Superior temporal gyrus (tissue), 1 donor: ENCODE measurements around the gene CCDC170.

Experiments
- DNase-seq: peaks from one replicate; pipeline ENCODE4 v3.0.0-alpha.2; 2016; ENCODE audit errors: extremely low spot score

CCDC170 gene

GRCh38 chr6:151546941-151547659 is 53.3 kb downstream of the CCDC170 start:
- DNase-seq = no peak

- DNase-seq = no peak
Measured at GRCh38 chr6:151548201-151548600, 54.4 kb downstream of the CCDC170 start.

GRCh38 chr6:151549790-151550189 is 56.0 kb downstream of the CCDC170 start:
- no peak for DNase-seq

- DNase-seq = no peak
Measured at GRCh38 chr6:151550618-151551017, 56.8 kb downstream of the CCDC170 start.

GRCh38 chr6:151551223-151551857 is 57.5 kb downstream of the CCDC170 start:
- no peak for DNase-seq

GRCh38 chr6:151553416-151554165 is 59.8 kb downstream of the CCDC170 start:
- no peak for DNase-seq

GRCh38 chr6:151561238-151561637 is 67.4 kb downstream of the CCDC170 start:
- DNase-seq = no peak

- no peak for DNase-seq
Measured at GRCh38 chr6:151564654-151565053, 70.8 kb downstream of the CCDC170 start.

- no peak for DNase-seq
Measured at GRCh38 chr6:151565940-151566339, 72.1 kb downstream of the CCDC170 start.

GRCh38 chr6:151566557-151566956 is 72.7 kb downstream of the CCDC170 start:
- no peak for DNase-seq

GRCh38 chr6:151576633-151577032 is 82.8 kb downstream of the CCDC170 start:
- DNase-seq = peak; percentile 26

- DNase-seq = no peak
Measured at GRCh38 chr6:151577257-151577656, 83.4 kb downstream of the CCDC170 start.

GRCh38 chr6:151585741-151586140 is 91.9 kb downstream of the CCDC170 start:
- no peak for DNase-seq

- no peak for DNase-seq
Measured at GRCh38 chr6:151589667-151590066, 95.8 kb downstream of the CCDC170 start.

GRCh38 chr6:151590742-151591141 is 96.9 kb downstream of the CCDC170 start:
- no peak for DNase-seq

GRCh38 chr6:151592449-151593159 is 98.8 kb downstream of the CCDC170 start:
- DNase-seq = no peak

- no peak for DNase-seq
Measured at GRCh38 chr6:151609146-151609902, 115.5 kb downstream of the CCDC170 start.

- no peak for DNase-seq
Measured at GRCh38 chr6:151610326-151610725, 116.5 kb downstream of the CCDC170 start.

GRCh38 chr6:151614630-151615029 is 120.8 kb downstream of the CCDC170 start:
- no peak for DNase-seq

GRCh38 chr6:151616091-151616513 is 122.3 kb downstream of the CCDC170 start:
- DNase-seq = no peak

GRCh38 chr6:151616600-151616999 is 122.8 kb downstream of the CCDC170 start:
- DNase-seq = no peak
